HepG2 (cell line): Measurements from ENCODE around the gene ARMC5. TPM values are rescaled to one million over a fixed set of nuclear protein-coding genes. Genes with fewer than 3 reads are reported as not detected.

ENCODE experiments used
- CENPT ChIP-seq: sonication (generic); formaldehyde crosslinking; IDR thresholded peaks from 2 replicates; pipeline ENCODE4 v1.8.0; 2022; ENCODE audit warnings: low read depth, mild to moderate bottlenecking, moderate library complexity, missing genetic modification reagents
- DMAP1 ChIP-seq: IDR thresholded peaks from 2 replicates; pipeline ENCODE4 v1.6.1; 2016
- DPF2 ChIP-seq: sonication (generic); formaldehyde crosslinking; IDR thresholded peaks from 2 replicates; pipeline ENCODE4 v1.4.0; 2020; ENCODE audit warnings: mild to moderate bottlenecking, low read depth, missing genetic modification reagents, borderline replicate concordance
- MED8 ChIP-seq: sonication (generic); formaldehyde crosslinking; IDR thresholded peaks from 2 replicates; pipeline ENCODE4 v1.8.1; 2023; ENCODE audit warnings: mild to moderate bottlenecking, missing genetic modification reagents; ENCODE audit not compliant: insufficient replicate concordance
- RCOR2 ChIP-seq: IDR thresholded peaks from 2 replicates; pipeline ENCODE4 v1.6.1; 2016; ENCODE audit warnings: missing biosample characterization, missing genetic modification reagents
- SATB2 ChIP-seq: sonication (generic); formaldehyde crosslinking; IDR thresholded peaks from 2 replicates; pipeline ENCODE4 v1.5.0; 2020; ENCODE audit warnings: missing genetic modification reagents
- SRSF1 ChIP-seq: fragments of 200-400 bp; formaldehyde crosslinking; optimal IDR thresholded peaks from 2 replicates; pipeline ENCODE3; 2017; ENCODE audit warnings: mild to moderate bottlenecking, low read depth, low read length, moderate library complexity
- SRSF9 ChIP-seq: fragments of 200-400 bp; formaldehyde crosslinking; IDR thresholded peaks from 2 replicates; pipeline ENCODE4 v1.6.1; 2018; ENCODE audit warnings: borderline replicate concordance, mild to moderate bottlenecking, low read depth, low read length; ENCODE audit not compliant: insufficient read depth, poor library complexity, severe bottlenecking
- ZFAT ChIP-seq: sonication (generic); formaldehyde crosslinking; conservative IDR thresholded peaks from 2 replicates; pipeline ENCODE4 v1.8.1; 2023; ENCODE audit warnings: missing genetic modification reagents, inconsistent platforms
- ZFP36L2 ChIP-seq: sonication (generic); formaldehyde crosslinking; IDR thresholded peaks from 2 replicates; pipeline ENCODE4 v1.4.0; 2020; ENCODE audit warnings: missing genetic modification reagents
- ZFP62 ChIP-seq: sonication (generic); formaldehyde crosslinking; IDR thresholded peaks from 2 replicates; pipeline ENCODE4 v1.4.0; 2020; ENCODE audit warnings: missing genetic modification reagents
- ZNF501 ChIP-seq: sonication (generic); formaldehyde crosslinking; IDR thresholded peaks from 2 replicates; pipeline ENCODE4 v1.5.1; 2020; ENCODE audit warnings: mild to moderate bottlenecking, moderate library complexity, missing genetic modification reagents
- ZNF768 ChIP-seq: sonication (generic); formaldehyde crosslinking; IDR thresholded peaks from 2 replicates; pipeline ENCODE4 v1.4.0; 2020; ENCODE audit warnings: missing genetic modification reagents
- ZNF878 ChIP-seq: sonication (generic); formaldehyde crosslinking; IDR thresholded peaks from 2 replicates; pipeline ENCODE4 v1.8.1; 2023; ENCODE audit warnings: mild to moderate bottlenecking, missing genetic modification reagents, moderate library complexity
- ZSCAN29 ChIP-seq: sonication (generic); formaldehyde crosslinking; conservative IDR thresholded peaks from 2 replicates; pipeline ENCODE4 v1.4.0; 2020; ENCODE audit warnings: mild to moderate bottlenecking, missing genetic modification reagents
- polyA plus RNA-seq, 8 experiments: library from polyadenylated mRNA; depleted of rRNA in 3 of 8; stranded (reverse) in 7 of 8; unstranded in 1 of 8; fragments of >200 nt; fragmentation: Illumina TruSeq in 4 of 8; extraction: Trizol in 4 of 8; gene quantifications; 2 replicates each; pipeline versions ENCODE4 v1.2.1 to v1.2.3, GENCODE V29; 2011 to 2016; ENCODE audit warnings: low read depth in 4 of 8, missing spikeins in 1 of 8, mixed read lengths in 1 of 8; ENCODE audit not compliant: insufficient read depth in 1 of 8
- total RNA-seq, 5 experiments: library from RNA; depleted of rRNA; stranded (reverse); fragments of >200 nt; fragmentation: Illumina TruSeq; extraction: Trizol; gene quantifications; 2 replicates each; pipeline ENCODE4 v1.2.3, GENCODE V29; 2016; ENCODE audit warnings: low read depth in 1 of 5
- TF ChIP-seq, protein P1 (sequence below): sonication (generic); formaldehyde crosslinking; IDR thresholded peaks from 2 replicates; pipeline ENCODE4 v1.4.0; 2020; ENCODE audit warnings: missing genetic modification reagents, borderline replicate concordance
- TF ChIP-seq, protein P2 (sequence below): sonication (generic); formaldehyde crosslinking; IDR thresholded peaks from 2 replicates; pipeline ENCODE4 v1.4.0; 2020; ENCODE audit warnings: missing genetic modification reagents, borderline replicate concordance
- TF ChIP-seq, protein P3 (sequence below): IDR thresholded peaks from 2 replicates; pipeline ENCODE4 v1.6.1; 2016; ENCODE audit warnings: missing compliant biosample characterization, missing genetic modification reagents, borderline replicate concordance
- TF ChIP-seq, protein P4 (sequence below): sonication (generic); formaldehyde crosslinking; IDR thresholded peaks from 2 replicates; pipeline ENCODE4 v1.4.0; 2020; ENCODE audit warnings: missing genetic modification reagents, borderline replicate concordance

The ARMC5 gene
- total and polyA plus RNA-seq, 2 of the 13 experiments (the other 11 are each of a cell fraction or from before 2014, with no cell fraction given), result 10.8 to 22.3 TPM

DNA sequence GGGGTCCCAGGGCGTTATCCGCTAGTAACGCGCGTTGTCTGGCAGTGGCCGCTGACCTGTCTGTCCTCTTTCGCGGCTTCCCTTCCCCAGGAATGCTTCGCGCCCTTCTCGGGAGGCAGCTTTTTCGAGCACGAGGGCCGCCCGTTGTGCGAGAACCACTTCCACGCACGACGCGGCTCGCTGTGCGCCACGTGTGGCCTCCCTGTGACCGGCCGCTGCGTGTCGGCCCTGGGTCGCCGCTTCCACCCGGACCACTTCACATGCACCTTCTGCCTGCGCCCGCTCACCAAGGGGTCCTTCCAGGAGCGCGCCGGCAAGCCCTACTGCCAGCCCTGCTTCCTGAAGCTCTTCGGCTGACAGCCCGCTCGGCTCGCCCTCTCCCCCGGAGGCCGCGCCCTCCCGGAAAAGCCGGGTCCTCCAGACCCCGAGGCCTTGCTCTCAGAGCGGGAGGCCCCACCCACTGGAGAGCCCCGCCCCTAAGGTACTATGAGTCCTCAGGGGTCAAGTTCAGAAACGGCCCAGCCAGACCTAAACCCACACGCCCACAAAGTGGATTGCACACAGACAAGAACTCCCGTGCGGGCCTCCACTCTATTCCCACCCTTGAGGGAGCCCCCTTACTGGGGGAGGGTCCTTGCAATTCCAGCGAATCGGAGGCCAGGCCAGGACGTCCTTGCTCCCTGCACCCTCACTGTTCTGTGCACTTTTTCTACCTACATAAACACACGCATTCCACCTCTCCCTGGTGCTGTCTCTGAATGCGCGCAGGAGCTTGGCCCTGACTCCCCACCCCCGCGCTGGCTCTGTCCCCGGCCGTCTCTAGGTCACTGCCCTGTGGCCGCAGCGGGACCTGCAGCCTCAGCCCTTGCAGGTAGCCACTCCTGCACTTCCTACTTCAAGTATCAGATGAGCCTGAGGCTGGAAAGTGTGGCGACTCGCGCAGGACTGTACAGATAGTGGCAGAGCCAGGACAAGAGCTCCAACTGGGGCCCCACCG lies 18.2 kb downstream of the ARMC5 start (continued):
- TF ChIP-seq, protein P1, sequence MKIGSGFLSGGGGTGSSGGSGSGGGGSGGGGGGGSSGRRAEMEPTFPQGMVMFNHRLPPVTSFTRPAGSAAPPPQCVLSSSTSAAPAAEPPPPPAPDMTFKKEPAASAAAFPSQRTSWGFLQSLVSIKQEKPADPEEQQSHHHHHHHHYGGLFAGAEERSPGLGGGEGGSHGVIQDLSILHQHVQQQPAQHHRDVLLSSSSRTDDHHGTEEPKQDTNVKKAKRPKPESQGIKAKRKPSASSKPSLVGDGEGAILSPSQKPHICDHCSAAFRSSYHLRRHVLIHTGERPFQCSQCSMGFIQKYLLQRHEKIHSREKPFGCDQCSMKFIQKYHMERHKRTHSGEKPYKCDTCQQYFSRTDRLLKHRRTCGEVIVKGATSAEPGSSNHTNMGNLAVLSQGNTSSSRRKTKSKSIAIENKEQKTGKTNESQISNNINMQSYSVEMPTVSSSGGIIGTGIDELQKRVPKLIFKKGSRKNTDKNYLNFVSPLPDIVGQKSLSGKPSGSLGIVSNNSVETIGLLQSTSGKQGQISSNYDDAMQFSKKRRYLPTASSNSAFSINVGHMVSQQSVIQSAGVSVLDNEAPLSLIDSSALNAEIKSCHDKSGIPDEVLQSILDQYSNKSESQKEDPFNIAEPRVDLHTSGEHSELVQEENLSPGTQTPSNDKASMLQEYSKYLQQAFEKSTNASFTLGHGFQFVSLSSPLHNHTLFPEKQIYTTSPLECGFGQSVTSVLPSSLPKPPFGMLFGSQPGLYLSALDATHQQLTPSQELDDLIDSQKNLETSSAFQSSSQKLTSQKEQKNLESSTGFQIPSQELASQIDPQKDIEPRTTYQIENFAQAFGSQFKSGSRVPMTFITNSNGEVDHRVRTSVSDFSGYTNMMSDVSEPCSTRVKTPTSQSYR (CRISPR knock-in tag), result peak; percentile 76
- TF ChIP-seq ZFP62 (CRISPR knock-in tag), result no peak
- TF ChIP-seq SRSF9, result no peak
- TF ChIP-seq ZFAT (CRISPR knock-in tag), result no peak
- no peak for TF ChIP-seq SRSF1
- TF ChIP-seq ZNF501, result peak; percentile 52; the same call in 1 of the 2 replicates
- 0 out of 2 replicates have a peak, but pooled peaks have one; percentile 18 for TF ChIP-seq CENPT (CRISPR knock-in tag)
- TF ChIP-seq MED8 (CRISPR knock-in tag), result peak; percentile 3
- TF ChIP-seq, protein P2, sequence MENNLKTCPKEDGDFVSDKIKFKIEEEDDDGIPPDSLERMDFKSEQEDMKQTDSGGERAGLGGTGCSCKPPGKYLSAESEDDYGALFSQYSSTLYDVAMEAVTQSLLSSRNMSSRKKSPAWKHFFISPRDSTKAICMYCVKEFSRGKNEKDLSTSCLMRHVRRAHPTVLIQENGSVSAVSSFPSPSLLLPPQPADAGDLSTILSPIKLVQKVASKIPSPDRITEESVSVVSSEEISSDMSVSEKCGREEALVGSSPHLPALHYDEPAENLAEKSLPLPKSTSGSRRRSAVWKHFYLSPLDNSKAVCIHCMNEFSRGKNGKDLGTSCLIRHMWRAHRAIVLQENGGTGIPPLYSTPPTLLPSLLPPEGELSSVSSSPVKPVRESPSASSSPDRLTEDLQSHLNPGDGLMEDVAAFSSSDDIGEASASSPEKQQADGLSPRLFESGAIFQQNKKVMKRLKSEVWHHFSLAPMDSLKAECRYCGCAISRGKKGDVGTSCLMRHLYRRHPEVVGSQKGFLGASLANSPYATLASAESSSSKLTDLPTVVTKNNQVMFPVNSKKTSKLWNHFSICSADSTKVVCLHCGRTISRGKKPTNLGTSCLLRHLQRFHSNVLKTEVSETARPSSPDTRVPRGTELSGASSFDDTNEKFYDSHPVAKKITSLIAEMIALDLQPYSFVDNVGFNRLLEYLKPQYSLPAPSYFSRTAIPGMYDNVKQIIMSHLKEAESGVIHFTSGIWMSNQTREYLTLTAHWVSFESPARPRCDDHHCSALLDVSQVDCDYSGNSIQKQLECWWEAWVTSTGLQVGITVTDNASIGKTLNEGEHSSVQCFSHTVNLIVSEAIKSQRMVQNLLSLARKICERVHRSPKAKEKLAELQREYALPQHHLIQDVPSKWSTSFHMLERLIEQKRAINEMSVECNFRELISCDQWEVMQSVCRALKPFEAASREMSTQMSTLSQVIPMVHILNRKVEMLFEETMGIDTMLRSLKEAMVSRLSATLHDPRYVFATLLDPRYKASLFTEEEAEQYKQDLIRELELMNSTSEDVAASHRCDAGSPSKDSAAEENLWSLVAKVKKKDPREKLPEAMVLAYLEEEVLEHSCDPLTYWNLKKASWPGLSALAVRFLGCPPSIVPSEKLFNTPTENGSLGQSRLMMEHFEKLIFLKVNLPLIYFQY (CRISPR knock-in tag), result no peak
- peak; percentile 63; the same call in 1 of the 2 replicates for TF ChIP-seq ZFP36L2 (CRISPR knock-in tag)
- no peak; the same call in 1 of the 2 replicates for TF ChIP-seq DMAP1
- peak; percentile 85 for TF ChIP-seq ZSCAN29 (CRISPR knock-in tag)
- TF ChIP-seq, protein P3, sequence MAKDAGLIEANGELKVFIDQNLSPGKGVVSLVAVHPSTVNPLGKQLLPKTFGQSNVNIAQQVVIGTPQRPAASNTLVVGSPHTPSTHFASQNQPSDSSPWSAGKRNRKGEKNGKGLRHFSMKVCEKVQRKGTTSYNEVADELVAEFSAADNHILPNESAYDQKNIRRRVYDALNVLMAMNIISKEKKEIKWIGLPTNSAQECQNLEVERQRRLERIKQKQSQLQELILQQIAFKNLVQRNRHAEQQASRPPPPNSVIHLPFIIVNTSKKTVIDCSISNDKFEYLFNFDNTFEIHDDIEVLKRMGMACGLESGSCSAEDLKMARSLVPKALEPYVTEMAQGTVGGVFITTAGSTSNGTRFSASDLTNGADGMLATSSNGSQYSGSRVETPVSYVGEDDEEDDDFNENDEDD (CRISPR knock-in tag), result peak; percentile 67
- no peak; the same call in none of the 2 replicates for TF ChIP-seq DPF2 (CRISPR knock-in tag)
- no peak for TF ChIP-seq ZNF878 (CRISPR knock-in tag)
- peak; percentile 79 for TF ChIP-seq ZNF768 (CRISPR knock-in tag)
- TF ChIP-seq, protein P4, sequence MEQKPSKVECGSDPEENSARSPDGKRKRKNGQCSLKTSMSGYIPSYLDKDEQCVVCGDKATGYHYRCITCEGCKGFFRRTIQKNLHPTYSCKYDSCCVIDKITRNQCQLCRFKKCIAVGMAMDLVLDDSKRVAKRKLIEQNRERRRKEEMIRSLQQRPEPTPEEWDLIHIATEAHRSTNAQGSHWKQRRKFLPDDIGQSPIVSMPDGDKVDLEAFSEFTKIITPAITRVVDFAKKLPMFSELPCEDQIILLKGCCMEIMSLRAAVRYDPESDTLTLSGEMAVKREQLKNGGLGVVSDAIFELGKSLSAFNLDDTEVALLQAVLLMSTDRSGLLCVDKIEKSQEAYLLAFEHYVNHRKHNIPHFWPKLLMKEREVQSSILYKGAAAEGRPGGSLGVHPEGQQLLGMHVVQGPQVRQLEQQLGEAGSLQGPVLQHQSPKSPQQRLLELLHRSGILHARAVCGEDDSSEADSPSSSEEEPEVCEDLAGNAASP (CRISPR knock-in tag), result peak; percentile 65
- TF ChIP-seq SATB2 (CRISPR knock-in tag), result no peak
- TF ChIP-seq RCOR2 (CRISPR knock-in tag), result peak; percentile 55; the same call in 1 of the 2 replicates
